A549 (cell line): ENCODE data around the gene MRPS16. TPM values are rescaled to one million over a fixed set of nuclear protein-coding genes. Genes with fewer than 3 reads are reported as not detected.

Source experiments
- ATAC-seq, 2 experiments: fragments of 200-7000 bp in 1 of 2; fragments of >200 bp in 1 of 2; cut with Nextera tagmentation in 1 of 2; cut with Tn5 transposase in 1 of 2; 3 replicates each; pipeline versions ENCODE4 v1.8.0 to v1.9.1; 2018 to 2020; ENCODE audit warnings: mild to moderate bottlenecking in 1 of 2, moderate library complexity in 1 of 2
- CTCF ChIA-PET: fragments of 300-600 bp; sonication (Branson Sonifier 250); formaldehyde crosslinking; extraction: SDS; loops from one replicate; lab custom pipeline; 2021; ENCODE audit warnings: antibody characterized with exemption, inconsistent platforms; lab: Yijun Ruan, JAX
- POLR2A ChIA-PET: fragments of 350-600 bp; formaldehyde crosslinking; extraction: SDS; loops from one replicate; lab custom pipeline; 2021; ENCODE audit warnings: antibody characterized with exemption, inconsistent platforms; lab: Yijun Ruan, JAX
- DNase-seq, 2 experiments: peaks; one replicate each; pipeline versions ENCODE4 v3.0.0 to v3.0.0-alpha.2; 2011 to 2016; ENCODE audit warnings: low read depth in 1 of 2, low spot score in 1 of 2
- FAIRE-seq: peaks from 2 replicates; lab custom pipeline; 2011; peaks lifted over from hg19 to GRCh38; lab: Jason Lieb, UNC
- H3K27ac ChIP-seq, 2 experiments: fragments of >200 bp; sonication (Bioruptor Twin); formaldehyde crosslinking; 3 replicates each; pipeline ENCODE4 v1.5.1; 2016 to 2017
- H3K4me1 ChIP-seq: fragments of >200 bp; sonication (Bioruptor Twin); formaldehyde crosslinking; 3 replicates; pipeline ENCODE4 v1.6.1; 2016
- H3K4me2 ChIP-seq: fragments of >200 bp; sonication (Bioruptor Twin); formaldehyde crosslinking; 3 replicates; pipeline ENCODE4 v1.6.1; 2016
- H3K4me3 ChIP-seq: fragments of >200 bp; sonication (Bioruptor Twin); formaldehyde crosslinking; 3 replicates; pipeline ENCODE4 v1.5.1; 2016
- H3K9me3 ChIP-seq: fragments of >200 bp; sonication (Bioruptor Twin); formaldehyde crosslinking; 3 replicates; pipeline ENCODE4 v1.6.1; 2016
- CBX2 ChIP-seq: fragments of 200-600 bp; sonication (generic); IDR thresholded peaks from 2 replicates; pipeline ENCODE4 v1.6.1; 2016; ENCODE audit warnings: low read depth, mild to moderate bottlenecking, borderline replicate concordance
- CBX8 ChIP-seq: fragments of 200-600 bp; sonication (generic); IDR thresholded peaks from 2 replicates; pipeline ENCODE4 v1.6.1; 2016
- EHF ChIP-seq: fragments of 250-450 bp; sonication (Bioruptor Pico); IDR thresholded peaks from 2 replicates; pipeline ENCODE4 v1.5.0; 2020; ENCODE audit warnings: mild to moderate bottlenecking
- FOSB ChIP-seq: fragments of 250-450 bp; sonication (Bioruptor Pico); IDR thresholded peaks from 2 replicates; pipeline ENCODE4 v1.5.0; 2020; ENCODE audit warnings: mild to moderate bottlenecking, moderate library complexity
- HDAC2 ChIP-seq: fragments of 200-600 bp; sonication (generic); IDR thresholded peaks from 2 replicates; pipeline ENCODE4 v1.6.1; 2016
- HEYL ChIP-seq: fragments of 250-450 bp; sonication (Bioruptor Pico); IDR thresholded peaks from 2 replicates; pipeline ENCODE4 v1.8.0; 2021; ENCODE audit warnings: mild to moderate bottlenecking, moderate library complexity
- HOXA7 ChIP-seq: fragments of 250-450 bp; sonication (Bioruptor Pico); IDR thresholded peaks from 2 replicates; pipeline ENCODE4 v1.5.0; 2020; ENCODE audit warnings: mild to moderate bottlenecking, moderate library complexity
- HOXB13 ChIP-seq: fragments of 250-450 bp; sonication (Bioruptor Pico); IDR thresholded peaks from 2 replicates; pipeline ENCODE4 v1.5.0; 2020; ENCODE audit warnings: low read depth, mild to moderate bottlenecking, moderate library complexity
- KDM1A ChIP-seq: fragments of 200-600 bp; sonication (generic); IDR thresholded peaks from 2 replicates; pipeline ENCODE4 v1.6.1; 2016; ENCODE audit warnings: low read depth, mild to moderate bottlenecking
- MAZ ChIP-seq: fragments of 150-350 bp; IDR thresholded peaks from 2 replicates; pipeline ENCODE4 v1.6.1; 2014; ENCODE audit warnings: antibody characterized with exemption, low read depth, low read length, borderline replicate concordance
- NFE2L2 ChIP-seq: fragments of 150-350 bp; conservative IDR thresholded peaks from 2 replicates; pipeline ENCODE4 v1.6.1; 2014; ENCODE audit warnings: low read length
- POLR2A ChIP-seq: IDR thresholded peaks from 2 replicates; pipeline ENCODE4 v1.6.1; 2012; ENCODE audit warnings: mild to moderate bottlenecking, low read length
- RAD21 ChIP-seq, 2 experiments: fragments of >200 bp in 1 of 2; sonication (Bioruptor Twin) in 1 of 2; formaldehyde crosslinking in 1 of 2; IDR thresholded peaks in 1 of 2; conservative IDR thresholded peaks in 1 of 2; 2 replicates in 1 of 2; 3 replicates in 1 of 2; pipeline ENCODE4 v1.6.1; 2012 to 2018; ENCODE audit warnings: inconsistent platforms in 1 of 2
- RCOR1 ChIP-seq: fragments of 150-350 bp; IDR thresholded peaks from 2 replicates; pipeline ENCODE4 v1.6.1; 2014; ENCODE audit warnings: antibody characterized with exemption, low read length, low read depth
- RNF2 ChIP-seq: fragments of 200-600 bp; sonication (generic); IDR thresholded peaks from 2 replicates; pipeline ENCODE4 v1.6.1; 2016; ENCODE audit warnings: low read depth, mild to moderate bottlenecking, antibody characterized with exemption, moderate library complexity, borderline replicate concordance
- ZFP36 ChIP-seq: fragments of 450-650 bp; IDR thresholded peaks from 2 replicates; pipeline ENCODE4 v1.6.1; 2014; ENCODE audit warnings: borderline replicate concordance; ENCODE audit not compliant: partially characterized antibody
- ZNF302 ChIP-seq: fragments of 250-450 bp; sonication (Bioruptor Pico); IDR thresholded peaks from 2 replicates; pipeline ENCODE4 v1.9.0; 2021; ENCODE audit warnings: inconsistent platforms, mild to moderate bottlenecking, moderate library complexity
- ZSCAN20 ChIP-seq: fragments of 250-450 bp; sonication (Bioruptor Pico); IDR thresholded peaks from 2 replicates; pipeline ENCODE4 v1.8.0; 2022; ENCODE audit warnings: mild to moderate bottlenecking, moderate library complexity
- WGBS: methylation state at CpG from one replicate; pipeline ENCODE4 v1.1.6; 2017; ENCODE audit errors: missing lambda C conversion rate; 5-methylcytosine and 5-hydroxymethylcytosine counted together
- polyA plus RNA-seq, 4 experiments: library from polyadenylated mRNA; depleted of rRNA in 3 of 4; stranded (reverse); fragments of >200 nt; fragmentation: RNase III in 1 of 4; extraction: RNeasy Plus Mini Kit Qiagen cat#74134 plus additional on column Dnase treatment in 1 of 4; gene quantifications; 2 replicates in 3 of 4; 3 replicates in 1 of 4; pipeline ENCODE4 v1.2.3, GENCODE V29; 2011 to 2017
- TF ChIP-seq, protein P1 (sequence below): fragments of >200 bp; sonication (Bioruptor Twin); formaldehyde crosslinking; IDR thresholded peaks from 2 replicates; pipeline ENCODE4 v1.6.1; 2016
- TF ChIP-seq, protein P2 (sequence below): fragments of 450-650 bp; IDR thresholded peaks from 2 replicates; pipeline ENCODE4 v1.6.1; 2014; ENCODE audit warnings: antibody characterized with exemption
- TF ChIP-seq, protein P3 (sequence below): fragments of >200 bp; sonication (Bioruptor Twin); formaldehyde crosslinking; IDR thresholded peaks from 3 replicates; pipeline ENCODE4 v1.6.1; 2016
- TF ChIP-seq, protein P4 (sequence below): fragments of >200 bp; sonication (Bioruptor Twin); formaldehyde crosslinking; IDR thresholded peaks from 3 replicates; pipeline ENCODE4 v1.5.1; 2016

MRPS16 gene
- polyA plus RNA-seq, 2 of the 4 experiments (the other 2 are of a cell fraction): 132 to 160 TPM

DNA sequence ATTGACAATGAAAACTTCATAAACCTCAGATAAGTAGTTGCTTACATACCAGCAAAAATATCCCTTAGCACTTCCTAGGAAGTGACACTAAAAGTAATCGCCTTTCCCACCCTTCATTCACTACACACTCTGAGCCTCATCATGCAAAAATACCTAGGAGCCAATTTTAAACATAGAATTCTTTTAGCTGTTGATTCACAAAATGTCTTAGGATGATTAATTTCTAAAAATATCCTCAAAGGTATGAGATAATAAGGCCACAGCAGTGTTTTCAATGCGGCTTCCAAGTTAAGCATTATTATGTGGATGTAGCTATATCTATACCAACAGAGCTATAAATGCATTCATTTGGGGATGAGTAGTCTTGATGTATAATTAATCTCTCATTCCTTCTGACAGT, 18.6 kb downstream of the MRPS16 start:
- no peaks in the 10 kb centered on the region for H3K9me3 ChIP-seq
- CTCF ChIA-PET: interaction anchor here (2.5 kb wide), 1 partner anchor 15 kb away, joined by 7 read pairs; no protein-coding TSS in a partner anchor
- FAIRE-seq: no peak
- TF ChIP-seq CBX8: no peak
- TF ChIP-seq, all 56 proteins: peak for 0
- POLR2A ChIA-PET: interaction anchor here (2.2 kb wide), 1 partner anchor 13 kb away, joined by 15 read pairs; the partner anchor contains the start of gene DNAJC9
- no peak for ATAC-seq
- no peak overlapping the region for H3K27ac ChIP-seq
- H3K4me1 ChIP-seq: no peaks in the 10 kb centered on the region
- 89% methylated on average over 2 of the region's 2 CpGs for WGBS
- no peak overlapping the region for H3K4me2 ChIP-seq
- no peak overlapping the region for H3K4me3 ChIP-seq
- DNase-seq: no peak

DNA sequence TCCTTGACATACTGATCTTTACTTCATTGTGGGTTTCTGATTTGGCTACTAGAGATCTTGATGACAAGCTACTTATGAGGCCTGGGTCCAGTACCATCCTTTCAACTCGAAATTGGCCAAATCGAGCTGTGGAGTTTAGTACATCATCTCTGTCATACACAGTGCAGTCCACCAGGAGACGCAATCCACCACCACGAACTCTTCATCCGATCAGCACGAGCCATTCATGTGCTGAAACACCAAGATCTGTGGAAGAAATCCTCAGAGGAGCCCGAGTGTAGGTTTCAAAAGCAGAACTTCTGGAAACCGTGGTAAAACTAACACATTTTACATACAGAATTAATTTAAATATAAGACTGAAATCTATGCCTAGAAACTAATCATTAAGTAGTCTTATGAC, 19.6 kb downstream of the MRPS16 start:
- H3K4me3 ChIP-seq: no peak overlapping the region
- no peaks in the 10 kb centered on the region for H3K9me3 ChIP-seq
- 90% methylated on average over 8 of the region's 8 CpGs for WGBS
- ChIA-PET POLR2A (no interaction called here), CTCF (interaction anchor here (0.5 kb wide), 1 partner anchor 158 kb away, joined by 3 read pairs; no protein-coding TSS in a partner anchor)
- H3K4me1 ChIP-seq: no peaks in the 10 kb centered on the region
- no peak overlapping the region for H3K4me2 ChIP-seq
- ATAC-seq (peak; percentile 64 to 73; a peak in 3 of 6 replicates), DNase-seq (peak in 1 of 2 experiments; percentile 36), FAIRE-seq (no peak)
- no peak overlapping the region for H3K27ac ChIP-seq
- TF ChIP-seq NFE2L2 (0 out of 2 replicates have a peak, but pooled peaks have one; percentile 2), RAD21 (conservative IDR thresholded peaks at IDR 0.05 in 1 of 2, IDR thresholded peaks at IDR 0.05 in 1 of 2) (peak in 1 of 2 experiments; percentile 16; a peak in 1 of 5 replicates), CBX2 (no peak)

DNA sequence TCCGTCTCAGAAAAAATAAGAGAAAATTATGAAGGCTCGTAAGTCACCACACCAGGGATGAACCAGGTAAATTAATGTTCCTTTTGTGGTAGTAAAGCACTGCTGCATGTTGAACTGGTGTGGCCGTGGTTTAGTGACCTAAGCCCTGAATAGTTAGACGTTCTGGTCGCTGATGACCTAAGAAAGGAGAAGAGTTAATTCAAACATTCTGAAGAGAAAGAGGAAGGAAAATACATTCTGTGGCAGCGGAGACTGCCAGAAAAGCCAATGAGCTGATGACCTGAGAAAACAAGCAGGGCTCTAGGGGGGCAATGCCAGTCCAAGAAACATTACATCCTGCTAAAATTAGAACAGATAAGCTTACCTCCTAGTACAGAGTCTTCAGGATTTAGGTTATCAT, 22.9 kb downstream of the MRPS16 start:
- H3K4me3 ChIP-seq: no peak overlapping the region
- ChIA-PET POLR2A (no interaction called here), CTCF (no interaction called here)
- FAIRE-seq (no peak), ATAC-seq (no peak), DNase-seq (no peak)
- no peaks in the 10 kb centered on the region for H3K4me1 ChIP-seq
- no peaks in the 10 kb centered on the region for H3K9me3 ChIP-seq
- TF ChIP-seq, protein P1, sequence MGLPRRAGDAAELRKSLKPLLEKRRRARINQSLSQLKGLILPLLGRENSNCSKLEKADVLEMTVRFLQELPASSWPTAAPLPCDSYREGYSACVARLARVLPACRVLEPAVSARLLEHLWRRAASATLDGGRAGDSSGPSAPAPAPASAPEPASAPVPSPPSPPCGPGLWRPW: no peak
- TF ChIP-seq POLR2A (no peak), ZFP36 (no peak), EHF (CRISPR knock-in tag) (no peak), RNF2 (no peak), ZNF302 (CRISPR knock-in tag) (no peak), HOXB13 (no peak), HEYL (no peak), KDM1A (no peak), NFE2L2 (no peak), CBX8 (no peak), RCOR1 (no peak), ZSCAN20 (CRISPR knock-in tag) (no peak), HOXA7 (CRISPR knock-in tag) (no peak)
- TF ChIP-seq, protein P2, sequence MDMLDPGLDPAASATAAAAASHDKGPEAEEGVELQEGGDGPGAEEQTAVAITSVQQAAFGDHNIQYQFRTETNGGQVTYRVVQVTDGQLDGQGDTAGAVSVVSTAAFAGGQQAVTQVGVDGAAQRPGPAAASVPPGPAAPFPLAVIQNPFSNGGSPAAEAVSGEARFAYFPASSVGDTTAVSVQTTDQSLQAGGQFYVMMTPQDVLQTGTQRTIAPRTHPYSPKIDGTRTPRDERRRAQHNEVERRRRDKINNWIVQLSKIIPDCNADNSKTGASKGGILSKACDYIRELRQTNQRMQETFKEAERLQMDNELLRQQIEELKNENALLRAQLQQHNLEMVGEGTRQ: no peak
- TF ChIP-seq, protein P3, sequence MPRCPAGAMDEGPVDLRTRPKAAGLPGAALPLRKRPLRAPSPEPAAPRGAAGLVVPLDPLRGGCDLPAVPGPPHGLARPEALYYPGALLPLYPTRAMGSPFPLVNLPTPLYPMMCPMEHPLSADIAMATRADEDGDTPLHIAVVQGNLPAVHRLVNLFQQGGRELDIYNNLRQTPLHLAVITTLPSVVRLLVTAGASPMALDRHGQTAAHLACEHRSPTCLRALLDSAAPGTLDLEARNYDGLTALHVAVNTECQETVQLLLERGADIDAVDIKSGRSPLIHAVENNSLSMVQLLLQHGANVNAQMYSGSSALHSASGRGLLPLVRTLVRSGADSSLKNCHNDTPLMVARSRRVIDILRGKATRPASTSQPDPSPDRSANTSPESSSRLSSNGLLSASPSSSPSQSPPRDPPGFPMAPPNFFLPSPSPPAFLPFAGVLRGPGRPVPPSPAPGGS: no peak
- 89% methylated on average over 6 of the region's 6 CpGs for WGBS
- H3K4me2 ChIP-seq: no peak overlapping the region
- no peak overlapping the region for H3K27ac ChIP-seq

DNA sequence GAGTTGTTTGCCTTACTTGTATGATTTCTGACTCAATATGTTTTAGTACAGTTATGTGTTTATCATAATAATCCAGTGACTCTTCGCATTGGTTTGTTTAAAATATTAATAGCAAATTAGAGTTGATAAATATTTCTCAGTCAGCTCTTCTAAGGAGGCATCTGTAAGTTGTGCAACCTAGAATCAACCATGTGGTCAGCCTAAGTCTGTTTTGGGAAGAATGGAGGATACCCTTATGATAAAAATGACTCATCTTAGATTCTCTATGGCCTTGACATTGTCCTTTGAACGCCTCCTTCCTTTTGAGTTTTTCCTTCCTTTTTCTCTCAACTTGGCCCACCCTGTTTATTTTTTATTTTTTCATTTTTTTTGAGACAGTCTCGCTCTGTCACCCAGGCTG, 24.2 kb downstream of the MRPS16 start:
- no peak overlapping the region for H3K4me2 ChIP-seq
- no peak overlapping the region for H3K4me3 ChIP-seq
- DNase-seq (no peak), ATAC-seq (no peak), FAIRE-seq (no peak)
- WGBS: 91% methylated on average over 3 of the region's 3 CpGs
- no peak overlapping the region for H3K27ac ChIP-seq
- H3K4me1 ChIP-seq: no peaks in the 10 kb centered on the region
- no peaks in the 10 kb centered on the region for H3K9me3 ChIP-seq
- ChIA-PET POLR2A (no interaction called here), CTCF (no interaction called here)
- TF ChIP-seq, protein P4, sequence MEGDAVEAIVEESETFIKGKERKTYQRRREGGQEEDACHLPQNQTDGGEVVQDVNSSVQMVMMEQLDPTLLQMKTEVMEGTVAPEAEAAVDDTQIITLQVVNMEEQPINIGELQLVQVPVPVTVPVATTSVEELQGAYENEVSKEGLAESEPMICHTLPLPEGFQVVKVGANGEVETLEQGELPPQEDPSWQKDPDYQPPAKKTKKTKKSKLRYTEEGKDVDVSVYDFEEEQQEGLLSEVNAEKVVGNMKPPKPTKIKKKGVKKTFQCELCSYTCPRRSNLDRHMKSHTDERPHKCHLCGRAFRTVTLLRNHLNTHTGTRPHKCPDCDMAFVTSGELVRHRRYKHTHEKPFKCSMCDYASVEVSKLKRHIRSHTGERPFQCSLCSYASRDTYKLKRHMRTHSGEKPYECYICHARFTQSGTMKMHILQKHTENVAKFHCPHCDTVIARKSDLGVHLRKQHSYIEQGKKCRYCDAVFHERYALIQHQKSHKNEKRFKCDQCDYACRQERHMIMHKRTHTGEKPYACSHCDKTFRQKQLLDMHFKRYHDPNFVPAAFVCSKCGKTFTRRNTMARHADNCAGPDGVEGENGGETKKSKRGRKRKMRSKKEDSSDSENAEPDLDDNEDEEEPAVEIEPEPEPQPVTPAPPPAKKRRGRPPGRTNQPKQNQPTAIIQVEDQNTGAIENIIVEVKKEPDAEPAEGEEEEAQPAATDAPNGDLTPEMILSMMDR: no peak
- no peak for TF ChIP-seq KDM1A
- TF ChIP-seq MAZ: no peak
- TF ChIP-seq HDAC2: no peak
- no peak for TF ChIP-seq FOSB (CRISPR knock-in tag)
- TF ChIP-seq CBX8: no peak
- no peak for TF ChIP-seq EHF (CRISPR knock-in tag)
